Activated CD8-positive, alpha-beta T cell treated with anti-CD3 and anti-CD28 coated beads for 36 hours (primary cell): ENCODE data around the gene FOXP4. TPM values are rescaled to one million over a fixed set of nuclear protein-coding genes. Genes with fewer than 3 reads are reported as not detected.
A peak's percentile ranks its signal among the peaks of the same experiment; 100 is the strongest.

Experiments
- ATAC-seq: fragments of 200-7000 bp; cut with Tn5 transposase; one replicate; pipeline ENCODE4 v1.10.0; 2021; ENCODE audit warnings: mild to moderate bottlenecking, moderate library complexity
- CTCF ChIA-PET: fragments of 350-600 bp; sonication (Branson Sonifier 250); formaldehyde crosslinking; loops from one replicate; lab custom pipeline; 2021; ENCODE audit warnings: antibody characterized with exemption; lab: Charles Lee
- POLR2A ChIA-PET: fragments of 350-600 bp; sonication (Branson Sonifier 250); formaldehyde crosslinking; loops from one replicate; lab custom pipeline; 2021; ENCODE audit warnings: antibody characterized with exemption; lab: Charles Lee
- DNase-seq: peaks from one replicate; pipeline ENCODE4 v3.0.0-alpha.2; 2020
- H3K27ac Mint-ChIP-seq: one replicate; pipeline ENCODE4 v1.8.0; 2021; ENCODE audit warnings: mild to moderate bottlenecking, mixed read lengths
- H3K27me3 Mint-ChIP-seq: one replicate; pipeline ENCODE4 v1.8.0; 2021; ENCODE audit warnings: mixed read lengths
- H3K36me3 Mint-ChIP-seq: one replicate; pipeline ENCODE4 v1.8.0; 2021; ENCODE audit warnings: low read depth, mixed read lengths
- H3K4me1 Mint-ChIP-seq: one replicate; pipeline ENCODE4 v1.8.0; 2021; ENCODE audit warnings: low read depth, mixed read lengths
- H3K4me3 Mint-ChIP-seq: one replicate; pipeline ENCODE4 v1.8.0; 2021; ENCODE audit warnings: mild to moderate bottlenecking, moderate library complexity, mixed read lengths
- H3K9me3 Mint-ChIP-seq: one replicate; pipeline ENCODE4 v1.8.0; 2021; ENCODE audit warnings: mixed read lengths
- CTCF ChIP-seq: fragments of 200-600 bp; IDR thresholded peaks from one replicate; pipeline ENCODE4 v1.8.0; 2022; ENCODE audit warnings: antibody characterized with exemption, mild to moderate bottlenecking
- intact Hi-C: fragments of 100-400 bp; cut with micrococcal nuclease; formaldehyde crosslinking; loops from one replicate; pipeline ENCODE4 v1.10.0; 2022
- total RNA-seq, 2 experiments: library from RNA; stranded (reverse); gene quantifications; one replicate each; pipeline ENCODE4 v1.2.3, GENCODE V29; 2021

Gene FOXP4
- total RNA-seq, 2 experiments from 2014 or later, result 11.0 to 11.8 TPM

- intact Hi-C loops, result no loop called here
- CTCF ChIA-PET, result no interaction called here
- POLR2A ChIA-PET, result no interaction called here
- no peaks in the 10 kb centered on the region for H3K9me3 Mint-ChIP-seq
- H3K4me3 Mint-ChIP-seq, result peak within 1 kb of the TSS; percentile 45
- H3K36me3 Mint-ChIP-seq, result no peaks in the 10 kb centered on the region
- peaks cover 34% of the 10 kb centered on the region for H3K27me3 Mint-ChIP-seq
- ATAC-seq, result peak; percentile 30
- no peak for DNase-seq
- TF ChIP-seq CTCF, result no peak
- no peak within 1 kb of the TSS for H3K27ac Mint-ChIP-seq
- peaks cover 4% of the 10 kb centered on the region for H3K4me1 Mint-ChIP-seq
Measured at GRCh38 chr6:41638002-41638934, 92.1 kb downstream of the FOXP4 start, which contains the start of gene MDFI. MDFI (plus strand) TSS chr6:41638468; CDS start chr6:41638750, 282 bp downstream.

- Mint-ChIP-seq H3K27ac (no peak overlapping the region), H3K36me3 (no peaks in the 10 kb centered on the region), H3K4me1 (peaks cover 4% of the 10 kb centered on the region), H3K27me3 (peaks cover 34% of the 10 kb centered on the region), H3K4me3 (no peak overlapping the region), H3K9me3 (no peaks in the 10 kb centered on the region)
- CTCF ChIA-PET, result no interaction called here
- DNase-seq (no peak), ATAC-seq (no peak)
- no peak for TF ChIP-seq CTCF
- POLR2A ChIA-PET, result no interaction called here
- intact Hi-C loops, result no loop called here
Measured at GRCh38 chr6:41638935-41639808, 93.0 kb downstream of the FOXP4 start.

- Mint-ChIP-seq H3K27ac (no peak overlapping the region), H3K9me3 (no peaks in the 10 kb centered on the region), H3K36me3 (no peaks in the 10 kb centered on the region), H3K27me3 (peaks cover 34% of the 10 kb centered on the region), H3K4me3 (no peak overlapping the region), H3K4me1 (peaks cover 4% of the 10 kb centered on the region)
- no peak for TF ChIP-seq CTCF
- POLR2A ChIA-PET, result no interaction called here
- CTCF ChIA-PET, result no interaction called here
- no peak for ATAC-seq
- DNase-seq, result no peak
- intact Hi-C loops, result no loop called here
Measured at GRCh38 chr6:41639809-41640371, 93.7 kb downstream of the FOXP4 start.

- no peaks in the 10 kb centered on the region for H3K9me3 Mint-ChIP-seq
- no peak for ATAC-seq
- no peak for DNase-seq
- intact Hi-C loops, result no loop called here
- TF ChIP-seq CTCF, result no peak
- CTCF ChIA-PET, result no interaction called here
- peaks cover 31% of the 10 kb centered on the region for H3K27me3 Mint-ChIP-seq
- peaks cover 4% of the 10 kb centered on the region for H3K4me1 Mint-ChIP-seq
- POLR2A ChIA-PET, result no interaction called here
- H3K27ac Mint-ChIP-seq, result no peak overlapping the region
- H3K4me3 Mint-ChIP-seq, result no peak overlapping the region
- no peaks in the 10 kb centered on the region for H3K36me3 Mint-ChIP-seq
Measured at GRCh38 chr6:41640426-41640825, 94.2 kb downstream of the FOXP4 start.
